GM10847 (cell line): ENCODE results near the gene KRT9.

ENCODE experiments used
- POLR2A ChIP-seq: IDR thresholded peaks from 2 replicates; pipeline ENCODE4 v1.6.1; 2011; ENCODE audit not compliant: insufficient read length; ENCODE audit errors: extremely low read depth

The KRT9 gene

GRCh38 chr17:41539071-41539492 is 32.8 kb downstream of the KRT9 start:
- no peak for TF ChIP-seq POLR2A

GRCh38 chr17:41538565-41538991 is 33.3 kb downstream of the KRT9 start:
- no peak for TF ChIP-seq POLR2A

DNA sequence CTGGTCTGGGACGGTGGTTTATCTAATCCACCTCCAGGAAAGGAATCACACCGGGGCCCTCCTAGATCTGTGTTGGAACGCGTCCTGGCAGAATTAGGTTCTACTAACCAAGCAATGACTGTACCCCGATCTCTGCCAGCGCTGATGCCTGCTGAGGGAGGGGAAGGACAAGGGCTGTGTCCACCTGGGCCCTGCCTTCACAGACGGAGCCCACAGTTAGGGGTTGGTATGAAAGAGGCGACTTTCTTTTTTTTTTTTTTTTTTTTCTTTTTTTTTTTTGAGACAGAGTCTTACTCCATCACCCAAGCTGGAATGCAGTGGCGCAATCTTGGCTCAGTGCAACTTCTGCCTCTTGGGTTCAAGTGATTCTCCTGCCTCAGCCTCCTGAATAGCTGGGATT is 33.9 kb downstream of the KRT9 start:
- no peak for TF ChIP-seq POLR2A

GRCh38 chr17:41537614-41537954 is 34.3 kb downstream of the KRT9 start:
- no peak for TF ChIP-seq POLR2A

DNA sequence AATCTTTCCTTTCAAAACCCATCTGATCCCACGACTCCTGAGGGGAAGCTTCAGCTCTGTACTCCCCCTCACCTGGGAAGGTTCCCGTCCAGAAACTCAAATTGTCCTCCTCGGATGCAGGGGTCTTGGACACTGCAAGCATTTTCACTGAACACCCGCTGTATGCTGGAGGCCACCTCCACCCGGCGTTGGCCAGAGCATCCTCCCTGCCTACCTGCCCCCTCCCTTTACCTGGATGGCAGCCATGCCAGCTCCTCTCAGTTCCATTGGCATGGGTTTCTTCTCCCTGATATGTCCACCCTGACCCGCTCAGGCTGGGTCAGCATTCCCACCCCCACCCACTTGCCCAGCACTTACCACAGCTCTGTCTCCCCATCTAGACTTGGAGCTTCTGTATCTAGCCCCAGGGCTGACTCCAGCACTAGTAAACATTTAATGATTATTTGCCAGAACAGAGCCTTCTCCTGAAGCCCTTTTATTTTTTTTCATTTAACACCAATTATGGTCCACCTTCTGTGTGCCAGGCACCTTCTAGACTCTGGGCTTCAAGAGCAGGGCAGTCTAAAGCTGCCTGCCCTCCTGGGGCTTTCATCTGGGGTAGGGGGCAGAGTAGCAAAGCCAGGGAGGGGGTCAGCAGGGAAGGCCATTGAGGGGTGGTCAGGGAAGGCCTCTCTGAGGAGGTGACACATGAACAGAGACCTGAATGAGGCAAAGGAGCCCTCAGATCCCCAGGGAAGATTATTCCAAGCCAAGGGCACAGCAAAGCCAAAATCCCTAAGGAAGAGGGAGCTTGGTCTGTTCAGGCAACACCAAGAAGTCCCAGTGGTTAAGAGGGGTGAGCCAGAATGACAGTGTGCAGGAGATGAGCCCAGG is 34.9 kb downstream of the KRT9 start:
- TF ChIP-seq POLR2A: no peak

GRCh38 chr17:41535764-41536481 is 35.9 kb downstream of the KRT9 start:
- no peak for TF ChIP-seq POLR2A

- TF ChIP-seq POLR2A: no peak
Observed at GRCh38 chr17:41534899-41535546, 36.8 kb downstream of the KRT9 start.

- no peak for TF ChIP-seq POLR2A
Observed at GRCh38 chr17:41533613-41534012, 38.2 kb downstream of the KRT9 start.

GRCh38 chr17:41532947-41533570 is 38.8 kb downstream of the KRT9 start:
- TF ChIP-seq POLR2A: no peak

- no peak for TF ChIP-seq POLR2A
Observed at GRCh38 chr17:41531993-41532392, 39.9 kb downstream of the KRT9 start.

GRCh38 chr17:41530062-41531048 is 41.5 kb downstream of the KRT9 start:
- no peak for TF ChIP-seq POLR2A

DNA sequence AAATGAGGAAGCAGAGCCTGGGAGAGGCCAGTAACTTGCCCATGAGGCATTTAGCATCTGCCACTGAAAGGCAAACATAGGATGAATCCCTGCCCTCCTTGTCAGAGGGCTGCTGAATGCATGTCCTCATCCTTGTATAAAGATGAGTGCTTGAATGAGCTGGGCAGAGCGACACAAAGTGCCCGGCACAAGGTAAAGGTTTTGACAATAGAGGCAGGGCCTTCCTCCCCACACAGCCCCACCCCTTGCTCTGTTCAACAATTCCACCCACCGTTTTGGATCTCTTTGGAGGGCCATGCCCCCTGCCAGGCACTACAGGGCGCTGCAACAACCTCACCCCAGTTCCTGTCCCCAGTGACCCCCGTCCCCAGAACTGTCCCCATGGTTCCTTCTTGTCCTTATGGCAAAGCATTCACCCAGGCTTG is 42.4 kb downstream of the KRT9 start:
- no peak for TF ChIP-seq POLR2A

DNA sequence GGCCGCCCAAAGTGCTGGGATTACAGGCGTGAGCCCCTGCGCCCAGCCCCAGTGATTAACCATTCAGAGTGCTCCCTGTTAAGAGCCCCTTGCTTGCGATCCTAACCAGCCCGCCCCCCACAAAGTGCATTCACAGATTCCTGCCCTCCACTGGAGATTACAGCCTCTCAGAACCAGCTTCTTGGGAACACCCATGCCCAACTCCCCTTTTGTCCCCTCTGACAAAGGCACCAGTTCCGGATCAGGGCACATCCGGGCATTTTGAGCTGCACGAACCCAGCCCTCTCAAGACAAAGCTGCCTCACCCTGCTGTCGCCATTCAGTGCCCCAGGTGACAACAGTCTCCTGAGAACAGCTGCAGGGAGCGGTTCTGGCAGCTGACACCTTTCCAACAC is 42.9 kb downstream of the KRT9 start:
- TF ChIP-seq POLR2A: no peak
